CD4-positive, alpha-beta T cell treated with Interleukin-17A for 1 hour (primary cell): Measurements from ENCODE around the gene RASL12.

Experiments used
- DNase-seq: peaks from one replicate; pipeline ENCODE4 v3.0.0-alpha.2; 2020

The RASL12 gene

DNA sequence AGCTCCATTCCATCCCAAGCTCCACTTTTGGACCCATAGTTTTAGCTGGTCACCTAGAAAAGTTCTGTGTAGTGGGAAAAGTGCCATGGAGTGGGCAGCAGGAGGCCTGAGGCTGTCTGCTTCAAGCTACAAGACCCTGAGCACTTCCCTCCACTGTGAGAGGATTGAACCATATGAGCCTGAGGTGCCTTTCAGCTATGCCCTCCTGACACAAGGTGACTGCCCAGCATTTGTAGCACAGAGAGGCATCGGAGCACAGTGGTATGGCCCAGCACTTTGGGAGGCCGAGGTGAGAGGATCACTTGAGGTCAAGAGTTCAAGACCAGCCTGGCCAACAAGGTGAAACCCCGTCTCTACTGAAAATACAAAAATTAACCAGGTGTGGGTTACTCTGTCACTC is 4.8 kb upstream of the RASL12 start:
- DNase-seq: no peak

DNA sequence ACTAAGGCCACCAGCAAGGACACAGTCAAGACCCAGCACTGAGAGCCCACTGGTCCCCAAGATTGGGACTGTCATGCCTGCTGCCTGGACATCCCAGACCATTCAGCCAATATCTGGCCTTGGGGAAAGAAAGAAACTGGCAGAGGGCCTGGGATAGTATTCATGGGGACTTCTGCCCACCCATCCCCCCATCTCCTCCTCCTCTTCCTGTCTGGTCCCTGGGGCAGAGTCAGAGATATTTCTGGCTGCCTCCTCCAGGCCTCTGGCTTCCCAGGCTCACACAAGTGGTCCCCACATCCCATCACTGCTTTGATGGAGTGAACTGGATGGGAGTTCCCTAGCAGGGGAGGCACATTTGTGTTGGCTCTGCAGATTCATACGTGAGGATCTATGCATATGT is 4.2 kb upstream of the RASL12 start:
- DNase-seq: no peak

DNA sequence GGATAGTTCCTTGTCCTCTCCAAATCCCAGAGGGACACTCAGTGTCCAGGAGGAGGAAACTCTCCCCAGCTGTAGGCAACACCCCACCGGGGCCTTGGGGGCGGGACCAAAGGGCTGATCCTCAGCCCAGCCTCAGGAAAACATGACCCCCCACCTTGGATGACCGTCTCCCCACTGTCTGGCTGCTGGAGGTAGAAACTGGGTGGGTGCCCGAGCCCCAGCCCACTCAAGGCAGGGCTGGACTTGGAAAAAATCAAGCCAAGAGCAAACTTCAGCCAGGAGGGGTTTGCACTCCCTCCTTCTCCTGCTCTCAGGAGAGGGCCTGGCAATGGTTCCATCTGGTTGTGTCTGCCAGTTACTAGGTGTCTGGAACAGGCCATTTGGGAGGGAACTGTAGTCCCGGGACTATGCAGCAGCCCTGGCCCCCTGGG is 3.6 kb upstream of the RASL12 start:
- DNase-seq: no peak

DNA sequence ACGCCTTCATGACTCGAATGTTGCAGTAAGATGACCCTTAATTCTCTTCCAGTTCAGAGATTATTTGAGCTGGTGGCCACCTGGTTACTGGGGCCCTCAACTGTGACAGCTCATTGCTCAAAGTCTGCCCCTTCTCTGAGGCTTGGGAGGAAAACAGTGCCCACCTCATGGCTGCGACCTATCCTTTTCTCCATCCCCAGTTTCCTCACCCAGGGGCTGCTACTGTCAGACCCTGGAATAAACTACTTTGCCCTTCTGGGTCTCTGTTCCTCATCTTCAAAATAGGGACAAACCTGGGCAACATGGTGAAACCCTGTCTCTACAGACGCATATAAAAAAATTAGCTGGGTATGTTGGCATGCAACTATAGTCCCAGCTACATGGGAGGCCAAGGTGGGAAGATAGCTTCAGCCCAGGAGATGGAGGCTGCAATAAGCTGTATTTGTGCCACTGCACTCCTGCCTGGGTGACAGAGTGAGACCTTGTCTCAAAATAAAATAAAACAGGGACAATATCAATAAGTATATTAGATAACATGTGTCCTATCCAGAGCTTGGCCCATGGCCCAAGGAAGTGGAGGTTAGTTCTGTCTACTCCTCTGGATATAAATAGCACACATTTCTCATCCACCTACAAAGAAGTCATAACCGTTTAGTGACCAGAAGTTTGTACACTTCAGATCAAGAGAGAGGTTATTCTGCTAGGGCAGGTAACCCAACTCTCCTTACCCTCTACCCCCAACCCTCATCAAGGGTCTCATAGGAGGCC is 2.2 kb upstream of the RASL12 start:
- DNase-seq: no peak

DNA sequence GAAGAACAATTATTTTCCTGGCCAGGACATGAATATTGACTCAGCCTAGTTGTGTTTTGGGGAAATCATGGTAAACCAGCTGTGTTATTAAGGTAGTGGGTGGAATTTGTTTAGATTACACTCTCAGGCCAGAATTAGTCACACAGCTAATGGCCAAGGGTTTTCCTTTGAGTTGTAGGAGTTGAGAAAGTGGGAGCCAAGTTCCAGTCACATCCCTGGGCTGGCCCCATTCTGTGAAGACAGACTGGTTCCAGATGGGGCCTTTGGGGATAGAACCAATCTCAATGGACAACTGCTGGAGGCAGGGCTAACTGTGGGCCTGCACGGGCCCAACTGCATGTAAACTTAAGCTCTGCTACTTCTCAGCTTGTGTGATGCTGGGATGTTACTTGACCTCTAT is 1.4 kb upstream of the RASL12 start:
- DNase-seq: no peak

DNA sequence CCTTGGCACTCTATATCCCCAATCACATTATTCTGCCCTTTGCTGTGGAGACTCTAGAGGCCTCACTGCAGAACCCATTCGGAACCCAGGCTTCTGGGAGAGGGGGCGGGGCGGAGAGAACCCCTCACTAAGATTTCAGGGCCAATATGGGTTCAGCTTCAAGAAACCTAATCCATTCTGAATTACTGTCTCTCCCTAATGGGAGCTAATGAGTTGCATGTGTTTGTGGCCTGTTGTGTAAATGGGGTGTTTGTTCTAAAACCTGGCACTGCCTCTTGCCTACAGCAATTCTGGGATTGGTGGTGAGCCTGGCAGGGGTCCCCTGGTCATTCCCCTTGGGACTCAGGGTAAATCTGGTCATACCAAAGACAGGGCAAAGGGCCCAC is 605 bp upstream of the RASL12 start:
- DNase-seq: no peak

DNA sequence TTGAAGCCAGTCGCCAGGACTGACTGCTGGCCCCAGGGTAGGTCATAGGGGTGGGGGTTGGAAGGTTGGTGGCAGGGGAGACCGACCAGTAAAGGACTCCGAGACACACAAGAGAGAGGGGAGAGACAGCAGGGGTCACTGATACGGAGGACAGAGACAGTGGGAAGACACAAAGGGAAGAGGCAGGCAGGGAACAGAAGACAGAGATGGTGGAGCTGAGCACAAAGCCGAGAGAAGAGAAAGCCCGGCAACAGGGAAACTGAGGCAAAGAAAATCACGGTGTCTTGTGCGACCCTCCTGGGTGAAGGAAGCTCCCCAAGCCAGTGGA is 510 bp downstream of the RASL12 start:
- no peak for DNase-seq

DNA sequence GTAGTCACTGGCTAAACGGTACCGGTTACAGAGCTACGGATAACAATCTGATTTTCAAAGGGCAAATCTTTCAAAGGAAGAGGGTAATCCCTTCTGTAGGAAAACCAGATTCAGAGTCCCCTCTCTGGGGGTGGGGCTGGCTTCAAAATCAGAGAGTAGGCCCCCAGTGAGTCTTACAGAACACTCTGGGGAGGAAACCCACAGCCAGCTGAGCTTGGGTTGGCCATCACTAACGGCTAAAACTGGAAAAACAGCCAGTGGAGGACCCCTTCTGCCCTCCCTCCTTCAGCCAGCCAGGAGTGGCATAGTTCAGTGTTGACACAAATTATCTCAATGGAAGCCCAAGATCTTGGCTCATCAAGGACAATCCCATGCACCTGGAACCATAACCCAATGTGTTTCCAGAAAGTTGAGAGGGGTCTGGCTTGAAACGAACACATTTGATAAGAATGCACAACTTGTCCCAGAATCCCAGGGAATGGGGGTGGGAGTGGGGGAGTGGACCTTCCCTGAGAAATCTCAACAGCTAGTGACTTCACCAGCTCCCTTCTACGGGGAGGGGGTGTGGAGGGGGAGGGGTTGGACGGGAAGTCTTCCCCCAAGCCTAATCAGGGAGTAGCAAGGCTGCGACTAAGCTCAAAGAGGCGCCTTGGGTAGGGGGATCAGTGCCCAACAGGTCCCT is 1.0 kb downstream of the RASL12 start:
- DNase-seq: no peak

DNA sequence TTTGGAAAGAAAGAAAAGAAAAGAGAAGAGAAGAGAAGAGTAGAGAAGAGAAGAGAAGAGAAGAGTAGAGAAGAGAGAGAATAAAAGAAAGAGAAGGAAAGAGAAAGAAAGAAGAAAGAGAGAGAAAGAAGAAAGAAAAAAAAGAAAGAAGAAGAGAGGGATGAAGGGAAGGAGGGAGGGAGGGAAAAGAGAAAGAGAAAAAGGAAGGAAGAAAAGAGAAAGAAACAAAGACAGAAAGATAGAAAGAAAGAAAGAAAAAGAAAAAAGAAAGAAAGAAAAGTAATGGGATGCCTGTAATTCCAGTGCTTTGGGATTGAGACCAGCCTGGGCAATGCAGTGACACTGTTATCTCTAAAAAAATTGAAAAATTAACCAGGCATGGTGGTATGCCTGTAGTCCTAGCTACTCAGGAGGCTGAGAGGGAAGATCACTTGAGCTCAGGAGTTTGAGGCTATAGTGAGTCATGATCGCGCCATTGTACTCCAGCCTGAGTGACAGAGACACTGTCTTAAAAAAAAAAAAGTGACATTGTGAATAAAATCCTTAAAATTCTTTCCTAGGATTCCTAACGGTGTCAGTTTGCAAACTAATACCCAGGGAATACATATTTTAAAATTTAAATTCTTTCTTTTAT is 1.7 kb downstream of the RASL12 start:
- no peak for DNase-seq

DNA sequence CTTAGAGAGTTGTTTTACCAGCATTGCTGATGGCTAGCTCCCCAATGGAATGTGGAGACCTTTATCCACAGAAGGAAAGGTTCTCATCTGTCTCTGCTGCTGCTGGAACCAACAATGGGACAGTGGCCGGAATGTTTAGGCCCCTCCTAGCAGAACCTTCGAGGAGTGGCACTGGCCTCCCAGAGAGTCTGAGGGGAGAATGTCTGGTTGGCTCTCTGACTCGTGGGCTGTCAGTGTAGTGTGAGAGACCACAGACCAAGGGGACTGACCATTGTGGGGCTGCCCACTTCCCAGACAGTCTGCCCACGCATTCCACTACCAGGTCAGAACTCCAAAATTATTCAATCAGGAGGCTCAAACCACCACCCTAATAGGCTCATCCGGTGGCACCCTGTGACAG is 5.1 kb downstream of the RASL12 start:
- DNase-seq: no peak

DNA sequence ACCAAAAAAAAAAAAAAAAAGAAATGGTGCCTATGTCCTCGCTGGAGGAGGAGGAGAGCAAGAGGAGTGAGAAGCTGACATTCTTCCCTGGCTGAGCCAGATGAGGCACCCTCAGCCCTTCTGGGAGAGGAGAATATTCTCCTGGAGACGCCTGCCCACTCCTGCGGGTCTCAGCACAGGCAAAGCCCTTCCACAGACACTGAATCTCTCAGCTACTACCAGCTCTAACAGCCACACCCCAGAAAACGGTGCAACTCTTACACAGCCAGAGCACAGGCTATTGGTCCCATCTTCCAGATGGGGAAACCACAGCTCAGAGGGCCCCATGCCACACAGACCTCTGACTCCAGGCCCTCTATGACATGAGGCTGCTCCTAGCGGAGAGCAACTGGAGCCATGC is 5.7 kb downstream of the RASL12 start:
- DNase-seq: no peak

DNA sequence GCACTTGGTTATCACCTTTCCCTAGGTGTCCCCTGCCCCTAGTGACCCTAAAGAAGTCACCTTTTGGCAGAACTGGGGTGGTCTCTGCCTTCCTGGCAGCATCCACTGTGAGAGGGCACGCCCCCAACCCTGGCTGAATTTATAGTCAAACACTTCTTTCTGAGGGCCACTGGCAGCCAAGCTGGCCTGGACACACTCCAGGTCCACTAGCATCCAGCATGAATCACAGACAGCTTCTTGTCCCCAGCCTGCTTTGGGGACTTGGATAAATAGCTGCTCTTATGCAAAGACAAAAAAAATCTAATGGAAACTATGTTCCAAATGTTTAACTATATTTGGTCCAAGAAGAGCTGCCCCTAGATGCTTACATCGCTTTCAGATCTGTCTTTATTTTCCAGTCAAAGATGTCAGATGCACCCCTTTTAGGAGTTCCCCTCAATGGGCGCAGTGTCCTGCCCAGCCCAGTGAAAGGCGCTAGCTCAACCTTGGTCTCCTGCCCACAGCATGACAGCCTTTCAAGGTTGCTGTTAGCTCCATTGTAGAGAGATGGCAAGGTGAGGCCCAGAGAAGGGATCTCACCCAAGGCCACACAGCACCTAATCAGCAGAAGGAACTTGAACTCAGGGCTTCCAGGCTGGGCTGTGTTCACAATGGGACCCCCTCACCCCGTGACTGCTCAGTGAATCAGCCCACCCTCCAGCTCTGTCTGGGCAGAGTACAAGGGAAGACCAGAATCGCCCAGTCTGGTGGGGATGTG is 7.0 kb downstream of the RASL12 start:
- no peak for DNase-seq

DNA sequence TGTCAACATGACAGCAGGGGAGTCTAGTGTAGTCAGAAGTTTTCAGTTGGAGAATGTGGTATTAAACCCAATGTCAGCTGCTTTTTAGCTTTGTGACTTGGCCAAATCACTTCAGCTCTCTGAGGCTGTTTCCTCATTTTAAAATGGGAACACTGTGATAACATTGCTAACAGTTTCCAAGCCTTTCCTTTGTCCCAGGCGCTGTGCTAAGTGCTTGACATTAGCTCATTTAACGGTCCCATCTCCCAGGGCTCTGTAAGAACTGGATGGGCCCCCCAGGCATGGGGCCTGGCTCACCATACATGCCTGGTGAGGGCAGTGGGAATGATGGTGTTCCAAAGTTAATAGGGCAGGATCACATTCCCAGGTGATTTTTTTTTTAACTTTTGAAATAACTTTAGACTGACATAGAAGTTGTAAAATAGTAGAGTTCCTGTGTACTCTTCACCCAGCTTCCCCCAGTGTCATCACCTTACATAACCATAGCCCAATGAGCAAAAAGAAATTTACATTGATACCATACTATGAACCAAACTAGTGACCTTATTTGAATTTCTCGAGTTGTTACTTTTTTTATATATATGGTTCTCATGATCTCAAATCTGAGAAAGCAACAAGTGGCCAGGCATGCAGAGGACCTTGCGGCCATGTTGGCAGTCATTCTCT is 7.7 kb downstream of the RASL12 start:
- DNase-seq: no peak

DNA sequence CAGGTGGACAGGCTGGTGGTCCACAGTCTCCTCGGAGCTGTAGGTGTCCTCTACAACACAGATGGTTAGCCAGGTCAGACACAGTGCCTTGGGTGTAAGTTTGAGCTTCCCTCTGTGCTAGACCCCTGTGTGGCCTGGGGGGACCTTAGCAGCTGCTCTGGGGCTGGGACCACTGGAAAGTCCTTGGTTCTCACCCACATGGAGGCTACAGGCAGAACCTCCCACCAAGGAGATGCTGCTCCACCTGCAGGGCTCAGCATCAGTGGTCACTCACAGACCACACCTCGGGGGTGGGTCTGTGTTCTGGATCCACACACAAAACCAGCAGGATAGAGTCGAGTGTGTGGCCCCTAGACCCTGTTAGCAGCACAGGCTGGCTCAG is 8.4 kb downstream of the RASL12 start:
- DNase-seq: no peak

DNA sequence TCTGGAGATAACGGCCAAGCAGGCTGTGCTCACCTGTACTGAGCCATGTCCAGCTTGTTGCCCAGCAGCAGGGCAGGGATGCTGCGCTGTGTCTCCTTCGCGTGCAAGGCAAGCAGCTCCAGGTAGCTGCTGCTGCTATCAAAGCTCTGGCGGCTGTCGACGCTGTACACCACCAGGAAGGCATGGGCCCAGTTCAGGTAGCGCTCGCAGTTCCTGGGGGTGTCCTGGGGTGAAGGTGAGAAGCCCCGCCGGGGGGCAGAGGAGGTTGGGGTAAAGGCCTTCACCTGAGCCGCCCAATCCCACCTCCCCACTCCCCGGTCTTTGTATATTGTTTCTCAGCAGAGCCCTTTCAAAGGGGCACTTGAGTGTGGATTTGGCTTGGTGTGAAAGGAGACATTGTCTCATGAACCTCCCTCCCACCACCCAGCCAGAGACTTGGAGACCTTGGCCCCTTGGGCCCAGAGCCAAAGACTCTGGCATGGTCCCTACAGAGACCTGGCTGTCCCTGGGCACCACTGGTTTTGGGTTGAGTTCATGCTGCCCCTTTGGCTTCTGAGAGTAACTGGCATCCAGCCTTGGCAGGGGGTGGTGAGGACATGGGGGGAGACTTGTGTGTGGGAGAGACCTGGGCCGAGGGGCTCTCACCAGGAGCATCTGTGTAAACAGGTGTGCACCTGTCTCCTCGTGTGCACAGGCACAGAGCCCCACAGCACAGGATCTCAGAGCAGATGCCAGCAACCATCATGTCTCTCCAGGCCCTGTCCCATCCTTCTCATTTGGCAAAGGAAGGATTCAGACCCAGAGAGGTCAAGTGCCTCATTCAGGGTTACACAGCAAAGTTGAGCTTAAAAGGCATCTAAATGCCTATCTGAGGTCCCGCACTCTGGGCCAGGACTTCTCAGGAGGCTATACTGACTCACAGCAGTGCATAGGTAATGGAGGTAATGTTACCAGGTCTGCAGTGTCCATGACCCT is 9.1 kb downstream of the RASL12 start:
- no peak for DNase-seq

DNA sequence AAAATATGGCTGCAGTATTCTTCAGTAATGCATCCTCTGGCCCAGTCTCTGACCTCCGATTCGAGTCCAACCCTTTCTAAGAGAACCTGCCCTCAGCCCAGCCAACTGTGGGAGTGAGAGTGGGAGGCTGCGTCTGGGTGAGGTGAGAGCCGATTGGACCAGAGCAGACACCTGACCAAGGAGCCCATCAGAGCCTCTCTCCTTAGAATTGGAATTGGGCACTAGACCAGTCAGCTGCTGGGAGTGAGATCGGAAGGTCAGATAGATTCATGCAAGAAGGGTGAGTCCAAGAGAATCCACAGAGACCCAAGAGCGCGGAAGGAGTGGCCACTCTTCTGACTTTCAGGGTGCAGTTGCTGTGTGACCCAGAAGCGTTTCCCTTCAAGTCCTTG is 10.2 kb downstream of the RASL12 start:
- DNase-seq: no peak

DNA sequence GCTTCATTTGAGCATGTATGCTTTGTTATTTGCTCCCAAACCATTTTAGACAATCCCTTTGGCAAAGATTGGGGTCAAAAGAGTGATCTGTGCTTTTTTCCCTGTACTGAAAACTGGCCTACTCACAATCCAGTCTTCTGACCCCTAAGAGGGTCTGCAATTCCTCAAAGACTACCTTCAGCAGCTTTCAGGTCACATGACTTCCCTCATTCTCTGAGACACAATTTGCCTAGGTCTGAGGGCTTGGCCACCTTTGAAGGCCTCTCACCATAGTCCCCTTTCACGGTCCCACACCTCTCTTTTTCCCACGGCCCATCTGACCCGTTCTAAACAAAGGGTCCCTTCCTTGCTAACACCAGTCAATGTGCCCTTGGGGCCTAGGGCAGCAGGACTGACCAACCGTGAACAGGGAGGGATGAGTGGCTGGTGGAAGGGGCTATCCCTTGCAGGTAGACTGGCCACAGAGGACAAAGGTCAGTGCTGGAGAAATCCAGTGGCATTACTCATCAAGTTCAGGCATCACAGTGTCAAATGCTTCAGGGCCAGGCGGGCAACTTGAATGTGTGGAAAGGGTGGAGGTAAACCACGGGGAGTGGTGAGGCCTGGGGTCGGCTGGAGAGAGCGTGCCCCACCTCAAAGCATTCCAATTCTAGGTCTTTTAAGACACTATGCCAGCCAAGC is 10.8 kb downstream of the RASL12 start:
- DNase-seq: no peak

DNA sequence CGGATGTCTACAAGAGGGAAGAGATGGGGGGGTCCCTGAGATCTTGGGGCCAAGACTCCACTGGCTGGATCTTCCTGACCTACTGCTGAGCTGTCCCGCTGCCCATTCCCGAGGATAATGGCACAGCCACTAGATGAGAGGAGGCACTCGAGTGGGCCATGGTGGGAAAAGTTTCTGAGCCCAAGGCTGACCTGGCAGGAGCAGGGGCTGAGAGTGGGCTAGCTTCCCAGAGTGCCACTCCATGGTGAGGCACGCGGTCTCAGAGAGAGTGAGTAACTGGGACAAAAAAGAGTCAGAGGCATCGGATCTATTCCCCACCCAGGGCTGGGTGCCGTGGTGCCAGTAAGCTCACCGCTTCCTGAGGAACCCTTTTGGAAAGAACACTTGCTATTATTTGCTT is 11.7 kb downstream of the RASL12 start:
- no peak for DNase-seq

DNA sequence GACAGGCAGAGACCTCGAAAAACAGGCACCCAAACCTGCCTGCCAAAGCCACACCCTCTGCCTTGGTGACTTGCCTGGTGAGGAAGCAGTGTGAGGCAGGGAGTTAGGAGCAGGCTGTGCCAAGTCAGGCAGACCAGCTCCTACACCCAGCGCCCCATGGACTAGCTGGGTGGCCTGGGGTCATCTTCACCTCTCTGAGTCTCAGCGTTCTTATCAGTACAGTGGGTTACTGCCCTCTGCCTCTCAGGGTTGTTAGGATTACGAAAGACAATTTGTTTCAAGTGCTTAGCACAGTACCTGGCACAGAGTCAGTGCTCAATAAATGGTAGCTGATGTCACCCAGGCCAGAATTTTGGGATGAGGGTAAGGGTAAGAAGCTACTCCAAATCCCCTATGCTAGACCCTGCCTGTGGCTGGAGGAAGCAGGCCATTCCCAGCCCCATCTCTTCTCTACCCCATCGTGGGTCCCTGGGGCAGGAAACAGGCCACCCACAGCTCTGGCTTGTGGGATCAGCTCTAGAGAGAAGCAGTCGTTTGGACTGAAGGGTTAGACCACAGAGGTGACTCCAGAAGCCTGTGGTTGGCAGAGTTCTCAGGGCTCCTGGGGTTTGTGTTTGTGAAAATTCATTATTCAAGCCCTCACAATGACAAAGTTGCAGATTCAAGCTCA is 12.5 kb downstream of the RASL12 start:
- no peak for DNase-seq

DNA sequence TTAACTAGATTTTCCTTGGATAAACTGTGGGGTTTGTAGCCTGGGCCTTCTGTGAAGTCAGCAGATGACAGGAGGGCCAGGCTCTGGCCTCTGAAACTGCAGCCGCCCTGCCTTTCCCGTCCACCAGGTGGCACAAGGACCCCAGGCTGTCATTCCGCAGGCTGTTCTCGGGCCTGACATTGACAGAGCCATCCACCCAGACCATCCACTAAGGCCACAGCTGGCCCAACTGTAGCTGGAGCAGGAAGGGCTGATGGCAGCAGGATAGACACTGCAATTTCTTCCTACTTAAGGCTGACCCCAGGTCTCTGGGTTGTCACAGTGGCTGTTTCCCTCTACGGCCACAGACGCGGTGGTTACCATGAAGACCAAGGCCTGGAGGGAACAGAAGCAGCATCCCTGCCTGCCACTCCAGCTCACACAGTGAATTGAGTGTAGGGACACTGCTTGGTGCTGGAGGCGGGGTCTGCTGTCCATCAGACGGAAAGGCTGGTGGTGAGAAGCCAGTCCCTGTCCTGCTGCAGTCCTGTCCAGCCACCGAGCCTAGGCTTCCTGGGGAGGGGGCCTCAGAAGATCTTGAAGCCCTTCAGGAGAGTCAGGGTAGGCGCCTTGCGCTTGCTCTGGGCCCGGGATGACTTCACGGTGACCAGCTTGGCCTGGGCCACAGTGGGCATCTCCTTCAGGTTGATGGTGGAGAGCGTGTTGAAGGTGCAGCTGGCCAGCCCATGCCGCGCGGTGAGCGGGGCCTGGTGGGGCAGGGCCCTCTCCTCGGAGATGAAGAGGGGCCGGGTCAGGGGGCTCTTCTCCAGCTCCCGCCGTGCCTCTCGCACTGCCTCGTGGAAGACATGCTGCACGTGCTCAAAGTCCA is 13.2 kb downstream of the RASL12 start:
- DNase-seq: peak; percentile 53
